GM06990 (cell line): Measurements from ENCODE around the gene TECPR1.

ENCODE experiments used
- DNase-seq: peaks from one replicate; pipeline ENCODE4 v3.0.0-alpha.2; 2011; ENCODE audit not compliant: insufficient read length; ENCODE audit errors: extremely low read depth
- H3K27me3 ChIP-seq: replicated peaks from 2 replicates; pipeline ENCODE4 v1.6.0; 2011; ENCODE audit warnings: low read length; ENCODE audit not compliant: control insufficient read depth, insufficient read depth
- H3K36me3 ChIP-seq: 2 replicates; pipeline ENCODE4 v1.5.1; 2011; ENCODE audit warnings: low read length; ENCODE audit not compliant: control insufficient read depth, insufficient read depth
- H3K4me3 ChIP-seq: replicated peaks from 2 replicates; pipeline ENCODE4 v1.5.1; 2011; ENCODE audit warnings: low read depth, mild to moderate bottlenecking, control low read depth, low read length
- CTCF ChIP-seq: IDR thresholded peaks from 2 replicates; pipeline ENCODE4 v1.5.1; 2011; ENCODE audit warnings: low read length, control low read depth, mild to moderate bottlenecking, inconsistent platforms; ENCODE audit not compliant: insufficient read depth, poor library complexity, severe bottlenecking

Gene TECPR1

GRCh38 chr7:98211676-98212531 is 40.1 kb downstream of the TECPR1 start:
- peaks cover under 1% of the 10 kb centered on the region for H3K36me3 ChIP-seq
- H3K4me3 ChIP-seq, result peak overlapping the region; percentile 69
- H3K27me3 ChIP-seq, result no peaks in the 10 kb centered on the region
- TF ChIP-seq CTCF, result no peak
- DNase-seq, result no peak

- Histone ChIP-seq H3K27me3 (no peaks in the 10 kb centered on the region), H3K36me3 (peaks cover 4% of the 10 kb centered on the region), H3K4me3 (peak within 1 kb of the TSS; percentile 69)
- TF ChIP-seq CTCF, result no peak
- peak; percentile 52 for DNase-seq
Measured at GRCh38 chr7:98211221-98211675, 40.8 kb downstream of the TECPR1 start, which contains the start of gene BHLHA15. Gene BHLHA15 (plus strand): TSS chr7:98211439. CDS start chr7:98212310, 871 bp downstream.

GRCh38 chr7:98210513-98211220 is 41.4 kb downstream of the TECPR1 start:
- DNase-seq, result no peak

GRCh38 chr7:98209166-98209920 is 42.7 kb downstream of the TECPR1 start:
- no peaks in the 10 kb centered on the region for H3K27me3 ChIP-seq
- no peak for DNase-seq
- H3K4me3 ChIP-seq, result no peak overlapping the region
- no peak for TF ChIP-seq CTCF
- peaks cover 10% of the 10 kb centered on the region for H3K36me3 ChIP-seq

More at GRCh38 chr7:98210513-98211220, 41.4 kb downstream of the TECPR1 start:
- no peaks in the 10 kb centered on the region for H3K27me3 ChIP-seq
- TF ChIP-seq CTCF, result no peak
- peaks cover 4% of the 10 kb centered on the region for H3K36me3 ChIP-seq
- peak overlapping the region; percentile 43 for H3K4me3 ChIP-seq

GRCh38 chr7:98206451-98207330 is 45.3 kb downstream of the TECPR1 start:
- TF ChIP-seq CTCF, result no peak
- no peak for DNase-seq
- peaks cover 10% of the 10 kb centered on the region for H3K36me3 ChIP-seq
- H3K4me3 ChIP-seq, result no peak overlapping the region
- no peaks in the 10 kb centered on the region for H3K27me3 ChIP-seq
